Liver (tissue), 9 donors: Measurements from ENCODE around the gene MPHOSPH6. TPM values are rescaled to one million over a fixed set of nuclear protein-coding genes. Genes with fewer than 3 reads are reported as not detected.

ENCODE experiments used
- DNase-seq: peaks from one replicate; pipeline ENCODE4 v3.0.0-alpha.2; 2017; ENCODE audit warnings: low spot score
- H3K27ac ChIP-seq, 2 donors: one replicate each; pipeline ENCODE4 v1.7.0; 2013; ENCODE audit warnings: inconsistent platforms in 2 of 2, low read length in 2 of 2, control low read depth in 1 of 2, low read depth in 1 of 2, mild to moderate bottlenecking in 1 of 2
- H3K27me3 ChIP-seq, 4 donors: one replicate each; pipeline versions ENCODE4 v1.6.1 to v1.7.0; 2013; ENCODE audit warnings: low read length in 3 of 4, inconsistent platforms in 1 of 4, mild to moderate bottlenecking in 1 of 4, moderate library complexity in 1 of 4; ENCODE audit not compliant: control insufficient read depth in 4 of 4, insufficient read depth in 4 of 4
- H3K36me3 ChIP-seq, 4 donors: one replicate each; pipeline versions ENCODE4 v1.6.1 to v1.7.0; 2013; ENCODE audit warnings: low read length in 3 of 4, mild to moderate bottlenecking in 3 of 4, low read depth in 1 of 4, moderate library complexity in 1 of 4; ENCODE audit not compliant: control insufficient read depth in 4 of 4, insufficient read depth in 3 of 4
- H3K4me1 ChIP-seq, 4 donors: one replicate each; pipeline versions ENCODE4 v1.6.1 to v1.7.0; 2013; ENCODE audit warnings: low read length in 3 of 4, mild to moderate bottlenecking in 3 of 4, moderate library complexity in 1 of 4; ENCODE audit not compliant: control insufficient read depth in 4 of 4, insufficient read depth in 4 of 4
- H3K4me3 ChIP-seq, 3 donors: one replicate each; pipeline versions ENCODE4 v1.6.1 to v1.7.0; 2013; ENCODE audit warnings: low read length in 3 of 3, control low read depth in 1 of 3, low read depth in 1 of 3, mild to moderate bottlenecking in 1 of 3
- H3K9ac ChIP-seq, 2 donors: one replicate each; pipeline ENCODE4 v1.7.0; 2013; ENCODE audit warnings: low read length in 2 of 2, mild to moderate bottlenecking in 2 of 2, moderate library complexity in 2 of 2, control low read depth in 1 of 2, low read depth in 1 of 2
- H3K9me3 ChIP-seq, 4 donors: one replicate each; pipeline versions ENCODE4 v1.6.1 to v1.7.0; 2013; ENCODE audit warnings: low read length in 3 of 4; ENCODE audit not compliant: control insufficient read depth in 4 of 4
- ATF3 ChIP-seq: IDR thresholded peaks from 2 replicates; pipeline ENCODE4 v1.6.1; 2016; ENCODE audit warnings: antibody characterized with exemption
- CTCF ChIP-seq: fragments of 150-350 bp; IDR thresholded peaks from 2 replicates; pipeline ENCODE4 v1.5.1; 2017; ENCODE audit warnings: improper control_type of control experiment, low read depth, low read length; ENCODE audit not compliant: missing input control
- EGR1 ChIP-seq, 2 donors: IDR thresholded peaks; 2 replicates each; pipeline ENCODE4 v1.6.1; 2016 to 2018; ENCODE audit warnings: antibody characterized with exemption in 2 of 2, low read depth in 2 of 2
- FOXA1 ChIP-seq: IDR thresholded peaks from 2 replicates; pipeline ENCODE4 v1.6.1; 2016; ENCODE audit warnings: antibody characterized with exemption
- FOXA2 ChIP-seq: IDR thresholded peaks from 2 replicates; pipeline ENCODE4 v1.6.1; 2016; ENCODE audit warnings: antibody characterized with exemption
- GABPA ChIP-seq, 2 donors: IDR thresholded peaks in 1 of 2; conservative IDR thresholded peaks in 1 of 2; 2 replicates each; pipeline ENCODE4 v1.6.1; 2016; ENCODE audit warnings: antibody characterized with exemption in 2 of 2, mild to moderate bottlenecking in 1 of 2, moderate library complexity in 1 of 2
- HNF4A ChIP-seq, 2 donors: conservative IDR thresholded peaks; 2 replicates each; pipeline ENCODE4 v1.6.1; 2016; ENCODE audit warnings: antibody characterized with exemption in 2 of 2, mild to moderate bottlenecking in 2 of 2
- HNF4G ChIP-seq: IDR thresholded peaks from 2 replicates; pipeline ENCODE4 v1.6.1; 2016; ENCODE audit warnings: antibody characterized with exemption
- JUND ChIP-seq, 2 donors: IDR thresholded peaks; 2 replicates each; pipeline ENCODE4 v1.6.1; 2016; ENCODE audit warnings: antibody characterized with exemption in 2 of 2
- MAX ChIP-seq: IDR thresholded peaks from 2 replicates; pipeline ENCODE4 v1.6.1; 2016; ENCODE audit warnings: antibody characterized with exemption
- NR2F2 ChIP-seq: IDR thresholded peaks from 2 replicates; pipeline ENCODE4 v1.6.1; 2016; ENCODE audit warnings: antibody characterized with exemption
- RAD21 ChIP-seq, 2 donors: IDR thresholded peaks; 2 replicates each; pipeline ENCODE4 v1.6.1; 2016; ENCODE audit warnings: antibody characterized with exemption in 2 of 2, mild to moderate bottlenecking in 2 of 2
- REST ChIP-seq: IDR thresholded peaks from 2 replicates; pipeline ENCODE4 v1.6.1; 2016; ENCODE audit warnings: antibody characterized with exemption, mild to moderate bottlenecking
- RXRA ChIP-seq, 2 donors: IDR thresholded peaks; 2 replicates each; pipeline ENCODE4 v1.6.1; 2017 to 2018; ENCODE audit warnings: antibody characterized with exemption in 2 of 2, mild to moderate bottlenecking in 1 of 2
- SP1 ChIP-seq: IDR thresholded peaks from 2 replicates; pipeline ENCODE4 v1.6.1; 2018; ENCODE audit warnings: antibody characterized with exemption, mild to moderate bottlenecking
- TAF1 ChIP-seq: conservative IDR thresholded peaks from 2 replicates; pipeline ENCODE4 v1.6.1; 2016; ENCODE audit warnings: antibody characterized with exemption, mild to moderate bottlenecking
- YY1 ChIP-seq: IDR thresholded peaks from 2 replicates; pipeline ENCODE4 v1.6.1; 2016; ENCODE audit warnings: antibody characterized with exemption, mild to moderate bottlenecking
- ZBTB33 ChIP-seq: IDR thresholded peaks from 2 replicates; pipeline ENCODE4 v1.6.1; 2016; ENCODE audit warnings: antibody characterized with exemption
- WGBS: extraction: QIAGEN DNeasy Blood & Tissue Kit; methylation state at CpG from one replicate; pipeline ENCODE4 v1.1.7; 2013; 5-methylcytosine and 5-hydroxymethylcytosine counted together
- polyA plus RNA-seq, 2 donors: library from polyadenylated mRNA; stranded (reverse) in 1 of 2; unstranded in 1 of 2; fragments of 200-250 nt in 1 of 2; fragments of >200 nt in 1 of 2; fragmentation: Nextera tagmentation in 1 of 2; extraction: Ambion mirVana in 1 of 2; gene quantifications; one replicate each; pipeline versions ENCODE4 v1.2.1 to v1.2.3, GENCODE V29; 2013 to 2015
- total RNA-seq, 2 donors: library from RNA; depleted of rRNA; stranded (reverse); fragments of >200 nt; gene quantifications; one replicate each; pipeline ENCODE4 v1.2.3, GENCODE V29; 2014
- donor health status: healthy.
- donor health status: healthy.
- donor health status: healthy.
- donor health status: healthy.
- donor health status: healthy.

Gene MPHOSPH6
- total and polyA plus RNA-seq, 4 donors: 7.3 to 15.1 (median 11.3) TPM

GRCh38 chr16:82135844-82136243, 34.2 kb downstream of the MPHOSPH6 start (continued):
- TF ChIP-seq REST (peak; percentile 66), EGR1 (IDR thresholded peaks at IDR 0.05; ENCODE audit: low read depth in 2 of 2) (no peak), TAF1 (no peak)

- 97% methylated on average over 8 of the region's 8 CpGs for WGBS
- Histone ChIP-seq H3K36me3 (no peaks in the 10 kb centered on the region), H3K9me3 (no peaks in the 10 kb centered on the region), H3K4me1 (peaks cover 0 to 3% (median 0%) of the 10 kb centered on the region in 4 donors), H3K9ac (no peak overlapping the region), H3K27me3 (no peaks in the 10 kb centered on the region), H3K4me3 (no peak overlapping the region), H3K27ac (no peak overlapping the region)
- DNase-seq: no peak
- TF ChIP-seq RAD21 (IDR thresholded peaks at IDR 0.05) (no peak), MAX (no peak), SP1 (no peak), ZBTB33 (no peak), JUND (IDR thresholded peaks at IDR 0.05) (no peak), GABPA (IDR thresholded peaks at IDR 0.05 in 1 of 2, conservative IDR thresholded peaks at IDR 0.05 in 1 of 2) (no peak), HNF4G (no peak), REST (no peak), HNF4A (conservative IDR thresholded peaks at IDR 0.05) (no peak), EGR1 (IDR thresholded peaks at IDR 0.05; ENCODE audit: low read depth in 2 of 2) (no peak), CTCF (no peak), ATF3 (no peak), TAF1 (no peak), RXRA (IDR thresholded peaks at IDR 0.05) (no peak), NR2F2 (no peak), YY1 (no peak), FOXA1 (no peak), FOXA2 (no peak)
These were observed 35.2 kb downstream of the MPHOSPH6 start for GRCh38 chr16:82134846-82135245.
